Endothelial cell of umbilical vein (primary cell): ENCODE results near the gene MPG. TPM values are rescaled to one million over a fixed set of nuclear protein-coding genes. Genes with fewer than 3 reads are reported as not detected.
"Not testable (repeated sequence)": the region's sequence is repeated elsewhere in the genome, so short reads cannot be mapped to it uniquely, and the experiment has no call there.

ENCODE experiments used
- BruUV-seq: library from RNA; stranded (reverse); fragments of 400-500 nt; replicated peaks from 2 replicates; lab custom pipeline; 2021; lab: Mats Ljungman, UMichigan
- CTCF ChIA-PET: fragments of 300-600, 350-600 bp; sonication (Branson Sonifier 250); formaldehyde crosslinking; loops from one replicate; lab custom pipeline; 2021; ENCODE audit warnings: antibody characterized with exemption, inconsistent platforms; lab: Charles Lee
- POLR2A ChIA-PET: fragments of 300-600, 350-600 bp; sonication (Branson Sonifier 250); formaldehyde crosslinking; loops from one replicate; lab custom pipeline; 2021; ENCODE audit warnings: antibody characterized with exemption, inconsistent platforms; lab: Charles Lee
- DNase-seq: peaks from one replicate; pipeline ENCODE4 v3.0.0-alpha.2; 2011; ENCODE audit warnings: low read depth, low spot score
- FAIRE-seq: peaks from 2 replicates; lab custom pipeline; 2011; peaks lifted over from hg19 to GRCh38; lab: Jason Lieb, UNC
- H2AFZ ChIP-seq: 2 replicates; pipeline ENCODE4 v1.6.0; 2012; ENCODE audit warnings: low read depth, low read length, control low read depth, inconsistent platforms
- H3K27ac ChIP-seq: 2 replicates; pipeline ENCODE4 v1.5.1; 2011; ENCODE audit warnings: low read depth, mild to moderate bottlenecking, control low read depth, low read length, moderate library complexity; ENCODE audit not compliant: insufficient read depth
- H3K27me3 ChIP-seq, 2 experiments: 2 replicates each; pipeline versions ENCODE4 v1.6.0 to v1.6.1; 2011; ENCODE audit warnings: low read length in 2 of 2, mixed read lengths in 1 of 2; ENCODE audit not compliant: control insufficient read depth in 2 of 2, insufficient read depth in 2 of 2
- H3K36me3 ChIP-seq, 2 experiments: 2 replicates in 1 of 2; 3 replicates in 1 of 2; pipeline ENCODE4 v1.5.1; 2011; ENCODE audit warnings: low read length in 2 of 2, mild to moderate bottlenecking in 1 of 2, moderate library complexity in 1 of 2; ENCODE audit not compliant: control insufficient read depth in 2 of 2, insufficient read depth in 2 of 2; ENCODE audit errors: extremely low read depth in 1 of 2
- H3K4me1 ChIP-seq: 3 replicates; pipeline ENCODE4 v1.5.1; 2011; ENCODE audit warnings: mild to moderate bottlenecking, low read length; ENCODE audit not compliant: control insufficient read depth, insufficient read depth; ENCODE audit errors: extremely low read depth
- H3K4me2 ChIP-seq: 2 replicates; pipeline ENCODE4 v1.6.1; 2011; ENCODE audit warnings: low read length, control low read depth, mixed read lengths; ENCODE audit not compliant: insufficient read depth
- H3K4me3 ChIP-seq, 3 experiments: fragments of 200-600 bp in 1 of 3; sonication (generic), shearing (Covaris generic) in 1 of 3; replicated peaks in 1 of 3; 2 replicates each; pipeline ENCODE4 v1.5.1; 2011 to 2016; ENCODE audit warnings: control low read depth in 3 of 3, low read length in 3 of 3, mild to moderate bottlenecking in 2 of 3, inconsistent platforms in 1 of 3, low read depth in 1 of 3, moderate library complexity in 1 of 3; ENCODE audit not compliant: insufficient read depth in 1 of 3
- H3K79me2 ChIP-seq: 2 replicates; pipeline ENCODE4 v1.6.0; 2012; ENCODE audit warnings: low read length, inconsistent platforms; ENCODE audit not compliant: control insufficient read depth, insufficient read depth
- H3K9ac ChIP-seq: replicated peaks from 2 replicates; pipeline ENCODE3; 2011; ENCODE audit warnings: low read length, control low read depth; ENCODE audit not compliant: insufficient read depth; ENCODE audit errors: extremely low read depth
- H3K9me1 ChIP-seq: replicated peaks from 3 replicates; pipeline ENCODE4 v1.6.0; 2011; ENCODE audit warnings: mild to moderate bottlenecking, low read length; ENCODE audit not compliant: control insufficient read depth, insufficient read depth; ENCODE audit errors: extremely low read depth
- H3K9me3 ChIP-seq: replicated peaks from 2 replicates; pipeline ENCODE4 v1.5.1; 2012; ENCODE audit warnings: low read length, inconsistent platforms; ENCODE audit not compliant: control insufficient read depth, insufficient read depth
- H4K20me1 ChIP-seq: replicated peaks from 2 replicates; pipeline ENCODE3; 2011; ENCODE audit warnings: mild to moderate bottlenecking, low read length; ENCODE audit not compliant: control insufficient read depth, insufficient read depth; ENCODE audit errors: extremely low read depth
- FOS ChIP-seq: IDR thresholded peaks from 2 replicates; pipeline ENCODE4 v1.6.1; 2011; ENCODE audit warnings: mild to moderate bottlenecking, low read length, moderate library complexity, borderline replicate concordance; ENCODE audit not compliant: insufficient read depth
- GATA2 ChIP-seq: IDR thresholded peaks from 2 replicates; pipeline ENCODE4 v1.7.0; 2011; ENCODE audit warnings: low read depth, mild to moderate bottlenecking, moderate library complexity, mixed read lengths, low read length; ENCODE audit not compliant: insufficient read length, insufficient read depth
- POLR2A ChIP-seq: IDR thresholded peaks from 2 replicates; pipeline ENCODE4 v1.6.1; 2012; ENCODE audit warnings: low read depth, mild to moderate bottlenecking, control low read depth, low read length
- POLR2AphosphoS5 ChIP-seq: IDR thresholded peaks from 2 replicates; pipeline ENCODE4 v1.6.1; 2012; ENCODE audit warnings: low read depth, mild to moderate bottlenecking, control low read depth, low read length, moderate library complexity; ENCODE audit not compliant: insufficient read depth
- dilution Hi-C: fragments of 300-500 bp; cut with MboI; formaldehyde crosslinking; loops from one replicate; pipeline ENCODE4 v1.15.0; 2019; ENCODE audit warnings: low sequenced_read_pairs; ENCODE audit not compliant: extremely low pct_ligation_motif_present
- intact Hi-C: fragments of 100-400 bp; cut with micrococcal nuclease; formaldehyde crosslinking; loops from one replicate; pipeline ENCODE4 v1.10.0; 2022
- polyA plus RNA-seq, 4 experiments: library from polyadenylated mRNA; depleted of rRNA in 3 of 4; stranded (reverse) in 3 of 4; unstranded in 1 of 4; fragments of >200 nt; gene quantifications; 2 replicates each; pipeline versions ENCODE4 v1.2.1 to v1.2.3, GENCODE V29; 2011 to 2012; ENCODE audit warnings: missing spikeins in 1 of 4
- total RNA-seq: library from RNA; stranded (reverse); gene quantifications from 2 replicates; pipeline ENCODE4 v1.2.3, GENCODE V29; 2021

The MPG gene
- total and polyA plus RNA-seq, 2 donors (not counting 3 experiments of a cell fraction or from before 2014, with no cell fraction given), result 70.5 to 140 TPM

GRCh38 chr16:37511-37910 is 40.5 kb upstream of the MPG start:
- no peak for TF ChIP-seq FOS
- TF ChIP-seq GATA2, result no peak
- TF ChIP-seq POLR2A, result no peak
- no peak for TF ChIP-seq POLR2AphosphoS5

DNA sequence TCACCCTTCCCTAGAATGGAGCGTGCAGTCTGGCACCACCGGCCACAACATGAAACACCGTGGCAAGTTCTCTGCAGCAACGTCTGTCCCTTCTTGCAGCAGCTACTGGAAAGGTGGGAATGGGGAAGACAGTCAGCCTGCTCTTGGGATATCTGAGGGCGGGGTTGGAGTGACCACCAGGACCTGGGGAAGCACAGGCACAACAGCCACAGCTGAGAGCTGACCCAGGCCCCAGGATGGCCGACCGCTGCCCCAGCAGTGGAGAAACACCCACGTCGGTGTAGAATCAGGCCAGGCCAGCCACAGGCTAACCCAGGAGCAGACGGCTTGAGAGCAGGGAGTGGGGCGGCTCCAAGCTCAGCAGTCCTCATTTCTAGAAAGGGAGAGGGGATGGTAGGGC is 39.8 kb upstream of the MPG start:
- H3K9ac ChIP-seq, H3K4me3 ChIP-seq, BruUV-seq, H3K27ac ChIP-seq, H4K20me1 ChIP-seq, H3K79me2 ChIP-seq, H3K9me1 ChIP-seq, POLR2A ChIA-PET, H3K27me3 ChIP-seq, H3K9me3 ChIP-seq, intact Hi-C loops, H3K4me1 ChIP-seq, CTCF ChIA-PET, H3K36me3 ChIP-seq, DNase-seq, H3K4me2 ChIP-seq, dilution Hi-C loops, FAIRE-seq, H2AFZ ChIP-seq: not testable (repeated sequence)

More at GRCh38 chr16:37511-37910, 40.5 kb upstream of the MPG start:
- no TSS peak for BruUV-seq
- H3K27me3 ChIP-seq, result no peaks in the 10 kb centered on the region
- no peak overlapping the region for H3K9ac ChIP-seq
- POLR2A ChIA-PET, result no interaction called here
- dilution Hi-C loops, result no loop called here
- no peak overlapping the region for H3K27ac ChIP-seq
- no peaks in the 10 kb centered on the region for H3K9me1 ChIP-seq
- FAIRE-seq (no peak), DNase-seq (no peak)
- no peaks in the 10 kb centered on the region for H3K9me3 ChIP-seq
- CTCF ChIA-PET, result interaction anchor here (1.1 kb wide), 1 partner anchor 70 kb away, joined by 3 read pairs; no protein-coding TSS in a partner anchor
- H3K4me2 ChIP-seq, result no peak overlapping the region
- H3K4me1 ChIP-seq, result no peaks in the 10 kb centered on the region
- H2AFZ ChIP-seq, result no peak overlapping the region
- H3K36me3 ChIP-seq, result no peaks in the 10 kb centered on the region
- no peak overlapping the region for H3K4me3 ChIP-seq
- intact Hi-C loops, result no loop called here
- H3K79me2 ChIP-seq, result no peaks in the 10 kb centered on the region
- no peaks in the 10 kb centered on the region for H4K20me1 ChIP-seq
